IPS-18c (cell line): ENCODE measurements around the gene CCDC167.
A peak's percentile ranks its signal among the peaks of the same experiment; 100 is the strongest.
"Not testable (repeated sequence)": the region's sequence is repeated elsewhere in the genome, so short reads cannot be mapped to it uniquely, and the experiment has no call there.

Experiments
- H3K4me3 ChIP-seq: 2 replicates; pipeline ENCODE4 v1.7.0; 2013; ENCODE audit warnings: low read depth, mild to moderate bottlenecking, low read length, moderate library complexity; ENCODE audit not compliant: insufficient read depth
- H3K9me3 ChIP-seq: one replicate; pipeline ENCODE4 v1.6.1; 2013; ENCODE audit warnings: mild to moderate bottlenecking, low read length, moderate library complexity; ENCODE audit not compliant: control insufficient read depth, insufficient read depth

The CCDC167 gene

GRCh38 chr6:37500904-37501303 is 1.2 kb upstream of the CCDC167 start:
- H3K9me3 ChIP-seq, H3K4me3 ChIP-seq: not testable (repeated sequence)

- H3K4me3 ChIP-seq: peak overlapping the region; percentile 59; the same call in 1 of the 2 replicates
- no peaks in the 10 kb centered on the region for H3K9me3 ChIP-seq
Observed at GRCh38 chr6:37500294-37500608, 558 bp upstream of the CCDC167 start.

GRCh38 chr6:37496951-37497885 is 2.5 kb downstream of the CCDC167 start:
- H3K4me3 ChIP-seq: no peak overlapping the region
- no peaks in the 10 kb centered on the region for H3K9me3 ChIP-seq

GRCh38 chr6:37495244-37495934 is 4.3 kb downstream of the CCDC167 start:
- Histone ChIP-seq H3K9me3 (no peaks in the 10 kb centered on the region), H3K4me3 (no peak overlapping the region)

- no peaks in the 10 kb centered on the region for H3K9me3 ChIP-seq
- no peak overlapping the region for H3K4me3 ChIP-seq
Observed at GRCh38 chr6:37493661-37493995, 6.1 kb downstream of the CCDC167 start.

GRCh38 chr6:37492991-37493660 is 6.6 kb downstream of the CCDC167 start:
- Histone ChIP-seq H3K4me3 (no peak overlapping the region), H3K9me3 (no peaks in the 10 kb centered on the region)

- no peak overlapping the region for H3K4me3 ChIP-seq
- H3K9me3 ChIP-seq: no peaks in the 10 kb centered on the region
Observed at GRCh38 chr6:37492236-37492972, 7.3 kb downstream of the CCDC167 start.

GRCh38 chr6:37491830-37492208 is 7.9 kb downstream of the CCDC167 start:
- Histone ChIP-seq H3K9me3 (no peaks in the 10 kb centered on the region), H3K4me3 (no peak overlapping the region)

- H3K9me3 ChIP-seq: no peaks in the 10 kb centered on the region
- no peak overlapping the region for H3K4me3 ChIP-seq
Observed at GRCh38 chr6:37491171-37491829, 8.4 kb downstream of the CCDC167 start.

GRCh38 chr6:37490536-37491170 is 9.0 kb downstream of the CCDC167 start:
- Histone ChIP-seq H3K4me3 (no peak overlapping the region), H3K9me3 (no peaks in the 10 kb centered on the region)

- Histone ChIP-seq H3K4me3 (no peak overlapping the region), H3K9me3 (no peaks in the 10 kb centered on the region)
Observed at GRCh38 chr6:37489697-37490336, 9.9 kb downstream of the CCDC167 start.

- no peak overlapping the region for H3K4me3 ChIP-seq
- no peaks in the 10 kb centered on the region for H3K9me3 ChIP-seq
Observed at GRCh38 chr6:37488476-37488875, 11.2 kb downstream of the CCDC167 start.

GRCh38 chr6:37487591-37488380 is 11.9 kb downstream of the CCDC167 start:
- Histone ChIP-seq H3K4me3 (no peak overlapping the region), H3K9me3 (no peaks in the 10 kb centered on the region)

- no peak overlapping the region for H3K4me3 ChIP-seq
- H3K9me3 ChIP-seq: no peaks in the 10 kb centered on the region
Observed at GRCh38 chr6:37486121-37486839, 13.4 kb downstream of the CCDC167 start.

- H3K4me3 ChIP-seq: no peak overlapping the region
- no peaks in the 10 kb centered on the region for H3K9me3 ChIP-seq
Observed at GRCh38 chr6:37485291-37485702, 14.4 kb downstream of the CCDC167 start.
